AG08395 (cell line): ENCODE measurements around the gene CDC42EP1.
A peak's percentile ranks its signal among the peaks of the same experiment; 100 is the strongest.
"Not testable (repeated sequence)": the region's sequence is repeated elsewhere in the genome, so short reads cannot be mapped to it uniquely, and the experiment has no call there.

Source experiments
- DNase-seq: peaks from one replicate; pipeline ENCODE4 v3.0.0; 2012; ENCODE audit warnings: mixed read lengths, low spot score

The CDC42EP1 gene

GRCh38 chr22:37559901-37560607 is at the start of gene CDC42EP1:
Gene CDC42EP1, plus strand, starts transcription at chr22:37560480. Its CDS starts 5,870 bp downstream, at chr22:37566350.
- DNase-seq: peak; percentile 79

DNA sequence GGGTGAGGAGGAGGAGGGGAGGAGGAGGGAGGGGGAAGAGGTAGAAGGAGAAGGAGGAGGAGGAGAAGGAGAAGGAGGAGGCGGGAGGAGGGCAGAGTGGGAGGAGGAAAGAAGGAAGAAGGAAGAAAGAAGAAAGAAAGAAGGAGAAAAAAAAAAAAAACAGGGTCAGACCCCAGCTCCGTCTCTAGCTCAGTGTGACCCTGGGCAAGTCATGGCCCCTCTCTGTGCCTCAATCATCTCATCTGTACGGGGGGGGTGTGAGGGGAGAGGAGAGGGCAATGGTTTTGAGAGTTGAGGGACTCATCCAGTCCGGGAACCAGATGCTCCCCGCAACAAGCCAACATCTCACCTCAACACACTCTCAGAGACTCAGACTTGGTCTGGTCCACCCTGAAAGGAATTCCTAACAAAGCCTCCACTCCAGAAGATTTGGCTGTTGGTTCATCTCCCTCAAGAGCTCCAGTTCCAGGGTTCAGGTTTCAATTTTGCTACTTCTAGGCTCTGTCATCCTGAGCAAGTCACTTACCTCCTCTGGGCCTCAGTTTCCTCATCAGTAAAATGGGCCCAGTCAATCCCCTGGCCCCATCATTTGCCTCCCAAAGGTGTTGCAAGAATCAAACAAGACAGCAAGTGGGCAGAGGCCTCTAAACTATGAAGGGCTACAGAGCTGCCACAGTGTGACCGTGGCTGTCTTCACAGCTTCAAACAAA is 48.7 kb upstream of the CDC42EP1 start:
- DNase-seq: no peak

DNA sequence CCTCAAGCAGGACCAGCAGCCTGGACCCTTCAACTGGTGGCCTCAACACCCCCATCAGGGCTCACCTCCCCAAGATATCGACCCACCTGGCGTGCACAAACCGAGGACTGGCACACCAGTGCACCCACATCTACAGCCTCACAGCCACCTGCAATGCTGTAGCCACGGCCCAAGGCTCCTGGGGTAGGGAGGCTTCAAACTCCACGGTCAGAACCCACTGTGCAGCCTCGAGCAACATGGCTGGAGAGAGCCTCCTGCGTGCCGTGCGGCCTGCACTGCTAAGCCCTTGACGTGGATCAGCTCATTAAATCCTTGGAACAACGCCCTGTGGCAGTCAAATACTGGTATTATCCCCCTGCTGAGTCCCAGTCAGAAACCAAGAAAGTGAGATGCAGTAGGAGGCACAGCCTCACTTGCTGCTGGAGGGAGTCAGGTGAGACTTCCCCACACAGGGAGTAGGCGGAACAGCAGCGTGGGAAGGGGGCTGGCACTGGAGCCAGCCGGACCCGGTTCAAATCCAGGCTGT is 45.7 kb upstream of the CDC42EP1 start:
- no peak for DNase-seq

- DNase-seq: no peak
Measured at GRCh38 chr22:37515901-37516300, 44.4 kb upstream of the CDC42EP1 start.

DNA sequence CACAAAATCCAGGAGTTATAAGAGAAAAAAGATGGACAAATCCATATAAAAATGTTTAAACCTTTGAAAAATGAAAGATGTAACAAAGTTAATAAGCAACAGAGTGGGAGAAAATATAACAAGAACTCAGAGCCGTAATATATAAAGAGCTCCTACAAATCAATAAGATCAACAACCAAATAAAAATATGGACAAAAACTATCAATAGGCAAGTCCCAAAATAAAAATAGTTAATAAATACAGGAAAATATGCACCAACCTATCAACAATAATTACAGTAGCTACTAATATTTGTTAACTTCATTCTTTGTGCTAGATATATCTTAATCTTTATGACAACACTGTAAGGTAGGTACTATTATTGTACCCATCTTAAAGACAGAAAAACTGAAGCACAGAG is 43.8 kb upstream of the CDC42EP1 start:
- DNase-seq: no peak

GRCh38 chr22:37517826-37518450 is 42.3 kb upstream of the CDC42EP1 start:
- no peak for DNase-seq

GRCh38 chr22:37518509-37519267 is 41.6 kb upstream of the CDC42EP1 start:
- DNase-seq: no peak

GRCh38 chr22:37519268-37520195 is 40.7 kb upstream of the CDC42EP1 start, which contains the start of gene CARD10:
Gene CARD10, minus strand, starts transcription at chr22:37519415. Its CDS starts 215 bp downstream, at chr22:37519200.
- peak; percentile 22 for DNase-seq

- DNase-seq: no peak
Measured at GRCh38 chr22:37520776-37521191, 39.5 kb upstream of the CDC42EP1 start.

- no peak for DNase-seq
Measured at GRCh38 chr22:37521236-37521739, 39.0 kb upstream of the CDC42EP1 start.

GRCh38 chr22:37522482-37522881 is 37.8 kb upstream of the CDC42EP1 start:
- no peak for DNase-seq

DNA sequence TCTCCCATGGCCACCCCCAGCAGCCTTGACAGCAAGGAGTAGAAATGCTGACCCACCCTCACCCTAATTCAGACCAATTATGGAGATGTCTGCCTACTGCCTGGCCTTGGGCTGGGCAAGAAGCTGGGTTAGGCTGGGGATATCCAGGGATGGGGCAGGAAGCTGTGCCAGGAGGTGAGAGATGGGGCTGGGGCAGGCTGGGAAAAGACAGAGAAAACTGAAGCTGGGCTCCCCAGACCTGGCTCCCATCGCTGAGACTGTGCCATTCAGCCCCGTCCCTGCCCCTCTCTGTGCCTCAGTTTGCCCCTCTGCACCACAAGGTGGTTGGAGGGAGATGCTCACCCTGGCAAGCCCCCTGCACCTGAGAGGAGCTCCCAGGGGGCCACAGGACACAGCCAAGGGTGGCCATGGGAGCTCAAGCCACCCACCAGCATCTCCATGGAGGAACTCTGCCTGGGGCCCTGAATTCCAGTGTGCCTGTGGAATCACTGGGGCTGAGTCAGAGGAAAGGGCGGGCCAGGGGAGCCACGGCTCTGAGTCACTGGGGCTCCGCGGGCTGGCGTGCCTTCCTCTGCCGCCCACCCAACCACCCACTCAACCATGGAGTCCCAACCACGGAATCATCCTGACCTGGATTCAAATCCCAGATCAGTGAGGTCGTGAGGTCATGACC is 35.1 kb upstream of the CDC42EP1 start:
- DNase-seq: peak; percentile 95

- no peak for DNase-seq
Measured at GRCh38 chr22:37525746-37526350, 34.4 kb upstream of the CDC42EP1 start.

- peak; percentile 22 for DNase-seq
Measured at GRCh38 chr22:37526376-37526775, 33.9 kb upstream of the CDC42EP1 start.

DNA sequence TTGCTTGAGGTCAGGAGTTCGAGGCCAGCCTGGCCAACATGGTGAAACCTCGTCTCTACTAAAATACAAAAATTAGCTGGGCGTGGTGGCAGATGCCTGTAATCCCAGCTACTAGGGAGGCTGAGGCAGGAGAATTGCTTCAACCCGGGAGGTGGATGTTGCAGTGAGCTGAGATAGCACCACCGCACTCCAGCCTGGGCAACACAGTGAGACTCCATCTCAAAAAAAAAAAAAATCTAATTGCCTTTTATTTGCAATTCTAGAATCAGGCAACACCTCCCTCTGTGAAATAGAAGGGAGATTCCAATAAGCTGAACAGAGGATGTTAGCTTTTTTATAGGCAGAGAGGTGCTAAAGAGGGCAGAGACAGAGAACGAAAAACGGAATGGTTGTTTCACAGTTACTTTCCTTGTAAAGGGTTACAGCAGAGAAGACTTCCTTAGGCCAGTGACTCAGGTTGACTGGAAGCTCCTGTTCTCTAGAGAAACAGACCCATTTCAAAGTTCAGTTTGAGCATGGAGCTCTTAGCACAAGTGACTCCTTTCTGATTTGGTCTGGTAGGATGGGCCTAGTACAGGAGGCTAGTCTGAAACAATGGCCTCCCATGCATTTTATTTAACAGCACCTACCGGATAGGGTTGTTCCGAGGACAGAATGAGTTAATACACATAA is 33.1 kb upstream of the CDC42EP1 start:
- DNase-seq: not testable (repeated sequence)

DNA sequence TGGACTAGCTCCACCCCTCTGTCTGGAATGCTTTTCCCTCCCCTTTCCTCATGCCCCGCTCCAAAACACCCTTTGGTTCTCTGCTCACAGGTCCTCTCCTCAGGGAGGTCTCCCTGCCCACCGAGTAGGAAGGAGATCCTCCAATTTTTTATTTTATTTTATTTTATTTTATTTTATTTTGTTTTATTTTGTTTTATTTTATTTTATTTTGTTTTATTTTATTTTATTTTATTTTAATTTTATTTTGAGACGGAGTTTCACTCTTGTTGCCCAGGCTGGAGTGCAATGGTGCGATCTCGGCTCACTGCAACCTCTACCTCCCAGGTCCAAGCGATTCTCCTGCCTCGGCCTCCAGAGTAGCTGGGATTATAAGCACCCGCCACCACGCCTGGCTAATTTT is 32.3 kb upstream of the CDC42EP1 start:
- not testable (repeated sequence) for DNase-seq

DNA sequence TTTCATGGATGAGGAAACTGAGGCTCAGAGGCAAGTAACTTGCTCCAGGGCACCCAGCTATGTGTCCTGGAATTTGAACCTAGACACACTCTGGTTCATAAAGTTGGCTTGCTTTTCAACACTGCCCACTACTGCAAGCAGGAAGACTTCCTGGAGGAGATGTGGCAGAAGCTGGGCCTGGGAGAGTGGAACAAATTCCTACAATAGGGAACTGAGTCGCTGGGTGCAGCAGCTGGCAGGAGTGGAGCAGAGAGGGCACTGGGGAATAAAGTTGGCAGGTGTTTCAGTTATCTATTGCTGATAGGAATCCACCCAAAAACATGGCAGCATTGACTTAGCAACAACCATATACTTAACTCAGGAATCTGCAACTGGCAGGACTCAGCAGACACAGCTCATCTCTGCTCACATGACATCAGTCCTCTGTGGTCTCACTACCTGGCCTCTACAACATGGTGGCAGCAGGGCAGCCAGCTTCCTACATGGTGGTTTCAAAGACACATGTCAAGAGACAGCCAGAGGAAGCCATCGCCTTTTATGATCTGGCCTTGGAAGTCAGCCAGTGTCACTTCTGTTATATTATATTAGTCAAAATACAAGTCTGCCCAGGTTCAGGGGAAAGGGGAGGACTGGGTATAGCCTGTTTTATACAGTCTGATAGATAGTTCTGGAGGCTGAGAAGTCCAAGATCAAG is 30.5 kb upstream of the CDC42EP1 start:
- no peak for DNase-seq

DNA sequence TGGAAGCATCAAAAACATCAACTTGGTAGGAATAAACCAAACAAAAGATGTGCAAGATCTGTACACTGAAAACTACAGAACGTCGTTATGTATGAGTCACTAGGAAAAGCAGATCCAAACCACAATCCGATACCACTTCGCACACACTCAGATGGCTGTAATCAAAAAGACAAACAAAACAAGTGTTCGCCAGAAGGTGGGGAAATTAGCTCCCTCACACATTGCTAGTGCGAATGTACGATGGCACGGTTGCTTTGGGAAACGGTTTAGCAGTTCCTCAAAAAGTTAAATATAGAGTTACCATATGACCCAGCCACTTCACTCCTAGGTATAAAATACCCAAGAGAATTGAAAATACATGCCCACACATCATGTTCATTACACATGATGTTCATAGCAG is 26.3 kb upstream of the CDC42EP1 start:
- peak; percentile 61 for DNase-seq
